Right atrium auricular region (tissue), 2 donors: ENCODE data around the gene IFNGR2. TPM values are rescaled to one million over a fixed set of nuclear protein-coding genes. Genes with fewer than 3 reads are reported as not detected.

Source experiments
- DNase-seq: peaks from one replicate; pipeline ENCODE4 v3.0.0-alpha.2; 2019; ENCODE audit warnings: low spot score
- H3K27ac ChIP-seq, 2 donors: fragments of 200-600 bp; sonication (generic); 1 replicate in 1 of 2; 2 replicates in 1 of 2; pipeline ENCODE4 v1.5.1; 2016 to 2019
- H3K27me3 ChIP-seq, 2 donors: fragments of 200-600 bp; sonication (generic); one replicate each; pipeline versions ENCODE4 v1.5.1 to v1.6.0; 2017 to 2019
- H3K36me3 ChIP-seq: fragments of 200-600 bp; sonication (generic); one replicate; pipeline ENCODE4 v1.5.1; 2016
- H3K4me1 ChIP-seq, 2 donors: fragments of 200-600 bp; sonication (generic); one replicate each; pipeline versions ENCODE4 v1.5.1 to v1.6.0; 2017 to 2019
- H3K4me3 ChIP-seq, 2 donors: fragments of 200-600 bp; sonication (generic); 1 replicate in 1 of 2; 2 replicates in 1 of 2; pipeline ENCODE4 v1.5.1; 2017 to 2019; ENCODE audit warnings: mild to moderate bottlenecking in 1 of 2, moderate library complexity in 1 of 2
- H3K9me3 ChIP-seq, 2 donors: fragments of 200-600 bp; sonication (generic); one replicate each; pipeline ENCODE4 v1.5.1; 2019
- total RNA-seq, 2 donors: library from RNA; depleted of rRNA; stranded (reverse); fragments of >200 nt; gene quantifications; one replicate each; pipeline ENCODE4 v1.1.0, GENCODE V29; 2016
- TF ChIP-seq, protein P1 (sequence below), 2 donors: fragments of 200-600 bp; sonication (generic); IDR thresholded peaks; one replicate each; pipeline ENCODE4 v1.5.1; 2019; ENCODE audit warnings: antibody characterized with exemption in 2 of 2

IFNGR2 gene
- total RNA-seq, 2 donors from 2014 or later, result 40.2 to 47.3 TPM

- Histone ChIP-seq H3K4me1 (no peaks in the 10 kb centered on the region), H3K9me3 (peaks cover 5 to 18% of the 10 kb centered on the region in 2 donors)
- TF ChIP-seq, protein P1, sequence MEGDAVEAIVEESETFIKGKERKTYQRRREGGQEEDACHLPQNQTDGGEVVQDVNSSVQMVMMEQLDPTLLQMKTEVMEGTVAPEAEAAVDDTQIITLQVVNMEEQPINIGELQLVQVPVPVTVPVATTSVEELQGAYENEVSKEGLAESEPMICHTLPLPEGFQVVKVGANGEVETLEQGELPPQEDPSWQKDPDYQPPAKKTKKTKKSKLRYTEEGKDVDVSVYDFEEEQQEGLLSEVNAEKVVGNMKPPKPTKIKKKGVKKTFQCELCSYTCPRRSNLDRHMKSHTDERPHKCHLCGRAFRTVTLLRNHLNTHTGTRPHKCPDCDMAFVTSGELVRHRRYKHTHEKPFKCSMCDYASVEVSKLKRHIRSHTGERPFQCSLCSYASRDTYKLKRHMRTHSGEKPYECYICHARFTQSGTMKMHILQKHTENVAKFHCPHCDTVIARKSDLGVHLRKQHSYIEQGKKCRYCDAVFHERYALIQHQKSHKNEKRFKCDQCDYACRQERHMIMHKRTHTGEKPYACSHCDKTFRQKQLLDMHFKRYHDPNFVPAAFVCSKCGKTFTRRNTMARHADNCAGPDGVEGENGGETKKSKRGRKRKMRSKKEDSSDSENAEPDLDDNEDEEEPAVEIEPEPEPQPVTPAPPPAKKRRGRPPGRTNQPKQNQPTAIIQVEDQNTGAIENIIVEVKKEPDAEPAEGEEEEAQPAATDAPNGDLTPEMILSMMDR (IDR thresholded peaks at IDR 0.05), result no peak
Observed at GRCh38 chr21:33368124-33368523, 35.1 kb upstream of the IFNGR2 start.

DNA sequence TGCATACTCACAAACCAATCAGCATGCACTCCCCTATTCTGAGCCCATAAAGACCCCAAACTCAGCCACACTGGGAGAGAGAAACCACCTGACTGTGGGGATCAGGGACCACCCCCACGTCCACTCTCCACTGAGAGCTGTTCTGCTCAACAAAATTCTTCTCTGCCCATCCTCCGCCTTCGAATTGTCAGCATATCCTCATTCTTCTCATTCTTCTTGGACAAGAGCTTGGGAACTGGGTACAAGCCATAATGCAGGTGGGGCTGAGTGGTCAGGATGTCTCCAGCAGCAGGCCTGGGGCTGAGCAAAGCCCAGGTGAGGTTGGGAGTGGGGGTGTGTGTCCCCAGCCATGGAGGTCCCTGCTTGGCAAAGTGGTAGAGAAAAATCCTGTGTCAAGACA is 34.6 kb upstream of the IFNGR2 start:
- TF ChIP-seq, protein P1 (IDR thresholded peaks at IDR 0.05), result no peak
- H3K4me1 ChIP-seq, result no peaks in the 10 kb centered on the region
- H3K4me3 ChIP-seq, result no peak overlapping the region
- H3K9me3 ChIP-seq, result peaks cover 5 to 18% of the 10 kb centered on the region in 2 donors
- H3K27me3 ChIP-seq, result no peaks in the 10 kb centered on the region
- no peak for DNase-seq
- H3K27ac ChIP-seq, result no peak overlapping the region
- H3K36me3 ChIP-seq, result no peaks in the 10 kb centered on the region

More at GRCh38 chr21:33368124-33368523, 35.1 kb upstream of the IFNGR2 start:
- no peak overlapping the region for H3K4me3 ChIP-seq
- no peak overlapping the region for H3K27ac ChIP-seq
- H3K27me3 ChIP-seq, result no peaks in the 10 kb centered on the region
- DNase-seq, result no peak
- H3K36me3 ChIP-seq, result no peaks in the 10 kb centered on the region

- no peaks in the 10 kb centered on the region for H3K4me1 ChIP-seq
- H3K36me3 ChIP-seq, result no peaks in the 10 kb centered on the region
- no peaks in the 10 kb centered on the region for H3K27me3 ChIP-seq
- H3K4me3 ChIP-seq, result no peak overlapping the region
- H3K27ac ChIP-seq, result no peak overlapping the region
- no peak for DNase-seq
- peaks cover 5 to 18% of the 10 kb centered on the region in 2 donors for H3K9me3 ChIP-seq
- TF ChIP-seq, protein P1 (IDR thresholded peaks at IDR 0.05), result no peak
Observed at GRCh38 chr21:33369586-33369985, 33.6 kb upstream of the IFNGR2 start.

- no peak overlapping the region for H3K4me3 ChIP-seq
- H3K27me3 ChIP-seq, result no peaks in the 10 kb centered on the region
- TF ChIP-seq, protein P1 (IDR thresholded peaks at IDR 0.05), result no peak
- H3K9me3 ChIP-seq, result peaks cover 5 to 18% of the 10 kb centered on the region in 2 donors
- H3K27ac ChIP-seq, result no peak overlapping the region
- H3K4me1 ChIP-seq, result no peaks in the 10 kb centered on the region
- no peaks in the 10 kb centered on the region for H3K36me3 ChIP-seq
- DNase-seq, result no peak
Observed at GRCh38 chr21:33370305-33370704, 32.9 kb upstream of the IFNGR2 start.

DNA sequence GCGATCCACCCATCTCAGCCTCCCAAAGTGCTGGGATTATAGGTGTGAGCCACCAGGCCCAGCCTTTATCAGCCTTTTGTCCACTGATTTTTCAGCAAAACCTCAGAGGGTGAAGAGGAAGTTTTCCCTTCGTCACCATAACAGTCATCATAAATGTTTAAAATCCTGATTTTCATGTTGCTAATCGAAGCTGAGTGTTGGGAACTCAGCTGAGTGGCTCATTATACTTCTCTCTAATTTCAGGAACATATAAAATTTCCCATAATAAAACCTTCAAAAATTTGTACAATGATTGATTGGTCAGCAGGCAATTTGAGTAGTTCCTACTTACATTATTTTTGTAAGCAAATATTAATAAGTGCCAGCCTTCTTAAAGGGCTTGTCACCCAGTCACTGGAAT is 31.8 kb upstream of the IFNGR2 start:
- no peak overlapping the region for H3K27ac ChIP-seq
- DNase-seq, result no peak
- TF ChIP-seq, protein P1 (IDR thresholded peaks at IDR 0.05), result no peak
- H3K27me3 ChIP-seq, result no peaks in the 10 kb centered on the region
- no peaks in the 10 kb centered on the region for H3K4me1 ChIP-seq
- H3K36me3 ChIP-seq, result no peaks in the 10 kb centered on the region
- peaks cover 5 to 18% of the 10 kb centered on the region in 2 donors for H3K9me3 ChIP-seq
- H3K4me3 ChIP-seq, result no peak overlapping the region

DNA sequence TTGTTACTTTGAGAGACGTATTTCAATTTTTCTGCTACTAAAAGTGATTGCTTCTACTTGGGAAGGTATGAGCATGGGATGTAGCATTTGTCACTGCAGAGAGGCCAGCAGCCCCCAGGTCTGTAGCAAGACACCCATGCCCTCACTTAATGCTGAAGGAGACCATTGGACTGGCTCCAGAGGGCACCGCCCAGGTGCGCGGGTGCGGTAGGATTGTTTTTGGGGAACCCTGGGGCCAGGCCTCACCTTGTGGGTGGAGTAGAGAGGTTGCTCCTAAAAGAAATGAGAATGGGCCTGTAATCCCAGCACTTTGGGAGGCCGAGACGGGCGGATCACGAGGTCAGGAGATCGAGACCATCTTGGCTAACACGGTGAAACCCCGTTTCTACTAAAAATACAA is 30.6 kb upstream of the IFNGR2 start:
- Histone ChIP-seq H3K9me3 (peaks cover 0 to 10% of the 10 kb centered on the region in 2 donors), H3K27me3 (no peaks in the 10 kb centered on the region), H3K36me3 (no peaks in the 10 kb centered on the region), H3K27ac (no peak overlapping the region), H3K4me3 (no peak overlapping the region), H3K4me1 (no peaks in the 10 kb centered on the region)
- TF ChIP-seq, protein P1 (IDR thresholded peaks at IDR 0.05), result no peak
- DNase-seq, result no peak
